Astrocyte (in vitro differentiated cells and primary cell): ENCODE results near the gene MED13L. TPM values are rescaled to one million over a fixed set of nuclear protein-coding genes. Genes with fewer than 3 reads are reported as not detected.

Experiments used
- DNase-seq: peaks from one replicate; pipeline ENCODE4 v3.0.0-alpha.2; 2010; ENCODE audit warnings: low read depth
- FAIRE-seq: peaks from 2 replicates; lab custom pipeline; 2011; peaks lifted over from hg19 to GRCh38; lab: Jason Lieb, UNC
- H2AFZ ChIP-seq: 2 replicates; pipeline ENCODE4 v1.6.0; 2012; ENCODE audit warnings: low read depth, low read length, inconsistent platforms
- H3K27ac ChIP-seq: 2 replicates; pipeline ENCODE4 v1.5.1; 2011; ENCODE audit warnings: low read depth, low read length, inconsistent platforms
- H3K27me3 ChIP-seq: 2 replicates; pipeline ENCODE4 v1.6.0; 2011; ENCODE audit warnings: low read length, inconsistent platforms; ENCODE audit not compliant: insufficient read depth
- H3K36me3 ChIP-seq: 2 replicates; pipeline ENCODE4 v1.5.1; 2011; ENCODE audit warnings: low read length, inconsistent platforms; ENCODE audit not compliant: insufficient read depth
- H3K4me1 ChIP-seq: 2 replicates; pipeline ENCODE4 v1.5.1; 2011; ENCODE audit warnings: low read length, inconsistent platforms; ENCODE audit not compliant: insufficient read depth
- H3K4me2 ChIP-seq: 2 replicates; pipeline ENCODE4 v1.6.0; 2012; ENCODE audit warnings: low read length, inconsistent platforms
- H3K4me3 ChIP-seq: 2 replicates; pipeline ENCODE4 v1.5.1; 2011; ENCODE audit warnings: low read depth, mild to moderate bottlenecking, low read length, inconsistent platforms; ENCODE audit not compliant: insufficient read depth
- H3K79me2 ChIP-seq: 2 replicates; pipeline ENCODE4 v1.6.0; 2012; ENCODE audit warnings: mild to moderate bottlenecking, low read length, inconsistent platforms; ENCODE audit not compliant: insufficient read depth
- H3K9ac ChIP-seq: 2 replicates; pipeline ENCODE4 v1.6.0; 2012; ENCODE audit warnings: mild to moderate bottlenecking, low read length, inconsistent platforms
- H3K9me3 ChIP-seq: 2 replicates; pipeline ENCODE4 v1.5.1; 2012; ENCODE audit warnings: low read depth, mild to moderate bottlenecking, low read length, inconsistent platforms; ENCODE audit not compliant: insufficient read depth
- H4K20me1 ChIP-seq: 2 replicates; pipeline ENCODE4 v1.6.0; 2012; ENCODE audit warnings: low read length, inconsistent platforms; ENCODE audit not compliant: insufficient read depth
- H3K27ac Mint-ChIP-seq: one replicate; pipeline ENCODE4 v1.8.0; 2021; ENCODE audit warnings: mild to moderate bottlenecking, mixed read lengths; ENCODE audit not compliant: unreplicated experiment
- H3K27me3 Mint-ChIP-seq: one replicate; pipeline ENCODE4 v1.8.0; 2021; ENCODE audit warnings: low read depth, mixed read lengths; ENCODE audit not compliant: unreplicated experiment
- H3K36me3 Mint-ChIP-seq: one replicate; pipeline ENCODE4 v1.8.0; 2021; ENCODE audit warnings: low read depth, mixed read lengths; ENCODE audit not compliant: unreplicated experiment
- H3K4me1 Mint-ChIP-seq: one replicate; pipeline ENCODE4 v1.8.0; 2021; ENCODE audit warnings: low read depth, mixed read lengths; ENCODE audit not compliant: unreplicated experiment
- H3K4me3 Mint-ChIP-seq: one replicate; pipeline ENCODE4 v1.8.0; 2021; ENCODE audit warnings: mild to moderate bottlenecking, moderate library complexity, mixed read lengths; ENCODE audit not compliant: unreplicated experiment
- H3K9me3 Mint-ChIP-seq: one replicate; pipeline ENCODE4 v1.8.0; 2021; ENCODE audit warnings: mild to moderate bottlenecking, mixed read lengths; ENCODE audit not compliant: unreplicated experiment
- CTCF ChIP-seq: IDR thresholded peaks from 2 replicates; pipeline ENCODE4 v1.5.1; 2011; ENCODE audit warnings: low read depth, mild to moderate bottlenecking, inconsistent platforms, low read length, moderate library complexity; ENCODE audit not compliant: insufficient read depth
- EZH2 ChIP-seq: IDR thresholded peaks from 2 replicates; pipeline ENCODE4 v1.6.1; 2012; ENCODE audit warnings: mild to moderate bottlenecking, low read length, inconsistent platforms; ENCODE audit not compliant: insufficient read depth
- total RNA-seq: library from RNA; stranded (reverse); gene quantifications from 2 replicates; pipeline ENCODE4 v1.2.1, GENCODE V29; 2021

The MED13L gene
- total RNA-seq, 1 donor from 2014 or later: 153 TPM

- peaks cover 7% of the 10 kb centered on the region for H3K4me1 Mint-ChIP-seq
- H3K4me1 ChIP-seq: no peaks in the 10 kb centered on the region
- H3K4me3 ChIP-seq: no peak overlapping the region
- H3K27me3 Mint-ChIP-seq: no peaks in the 10 kb centered on the region
- H3K27me3 ChIP-seq: no peaks in the 10 kb centered on the region
- no peak overlapping the region for H3K9ac ChIP-seq
- no peak overlapping the region for H2AFZ ChIP-seq
- TF ChIP-seq CTCF: no peak
- no peak overlapping the region for H3K4me2 ChIP-seq
- no peaks in the 10 kb centered on the region for H3K79me2 ChIP-seq
- no peak overlapping the region for H3K27ac Mint-ChIP-seq
- peaks cover 30% of the 10 kb centered on the region for H3K36me3 ChIP-seq
- H3K36me3 Mint-ChIP-seq: peaks cover 3% of the 10 kb centered on the region
- no peak overlapping the region for H3K4me3 Mint-ChIP-seq
- peaks cover 16% of the 10 kb centered on the region for H4K20me1 ChIP-seq
- H3K9me3 ChIP-seq: no peaks in the 10 kb centered on the region
- DNase-seq (no peak), FAIRE-seq (no peak)
- H3K9me3 Mint-ChIP-seq: no peaks in the 10 kb centered on the region
- no peak overlapping the region for H3K27ac ChIP-seq
Observed at GRCh38 chr12:115999582-115999981, 277.9 kb downstream of the MED13L start.

GRCh38 chr12:115998794-115999478, 278.6 kb downstream of the MED13L start:
- no peak overlapping the region for H3K27ac ChIP-seq
- H3K4me3 Mint-ChIP-seq: no peak overlapping the region
- no peak overlapping the region for H3K4me2 ChIP-seq
- peaks cover 6% of the 10 kb centered on the region for H3K36me3 Mint-ChIP-seq
- no peaks in the 10 kb centered on the region for H3K9me3 Mint-ChIP-seq
- H4K20me1 ChIP-seq: peaks cover 17% of the 10 kb centered on the region
- H3K79me2 ChIP-seq: peaks cover 1% of the 10 kb centered on the region
- no peak overlapping the region for H3K27ac Mint-ChIP-seq
- no peak for FAIRE-seq
- H3K4me1 Mint-ChIP-seq: peaks cover 4% of the 10 kb centered on the region
- no peaks in the 10 kb centered on the region for H3K27me3 Mint-ChIP-seq
- H3K27me3 ChIP-seq: no peaks in the 10 kb centered on the region
- H3K4me3 ChIP-seq: no peak overlapping the region
- TF ChIP-seq CTCF (no peak), EZH2 (no peak)
- H3K9ac ChIP-seq: no peak overlapping the region
- peak; percentile 3 for DNase-seq
- H3K9me3 ChIP-seq: no peaks in the 10 kb centered on the region
- H3K36me3 ChIP-seq: peaks cover 29% of the 10 kb centered on the region
- no peaks in the 10 kb centered on the region for H3K4me1 ChIP-seq
- H2AFZ ChIP-seq: no peak overlapping the region

GRCh38 chr12:115998119-115998633, 279.3 kb downstream of the MED13L start:
- no peaks in the 10 kb centered on the region for H3K9me3 Mint-ChIP-seq
- FAIRE-seq: peak; percentile 78
- H3K4me1 Mint-ChIP-seq: peaks cover 4% of the 10 kb centered on the region
- H3K4me2 ChIP-seq: no peak overlapping the region
- H3K36me3 Mint-ChIP-seq: peaks cover 6% of the 10 kb centered on the region
- H3K9ac ChIP-seq: no peak overlapping the region
- H3K4me3 ChIP-seq: no peak overlapping the region
- H3K36me3 ChIP-seq: peaks cover 27% of the 10 kb centered on the region
- H3K4me3 Mint-ChIP-seq: no peak overlapping the region
- H3K27me3 ChIP-seq: no peaks in the 10 kb centered on the region
- no peak overlapping the region for H2AFZ ChIP-seq
- peaks cover 2% of the 10 kb centered on the region for H3K79me2 ChIP-seq
- peak overlapping the region; percentile 20 for H3K27ac Mint-ChIP-seq
- H3K27me3 Mint-ChIP-seq: no peaks in the 10 kb centered on the region
- peak; percentile 29 for DNase-seq
- peaks cover 22% of the 10 kb centered on the region for H4K20me1 ChIP-seq
- H3K9me3 ChIP-seq: no peaks in the 10 kb centered on the region
- H3K27ac ChIP-seq: no peak overlapping the region
- TF ChIP-seq EZH2 (no peak), CTCF (peak; percentile 77)
- no peaks in the 10 kb centered on the region for H3K4me1 ChIP-seq
